GM10266 (cell line): ENCODE results near the gene FUT2.

Source experiments
- DNase-seq: peaks from one replicate; pipeline ENCODE4 v3.0.0; 2012; ENCODE audit errors: extremely low spot score
- TF ChIP-seq, protein P1 (sequence below): IDR thresholded peaks from 2 replicates; pipeline ENCODE4 v1.5.1; 2012; ENCODE audit warnings: mild to moderate bottlenecking, low read depth; ENCODE audit not compliant: control insufficient read depth, insufficient read depth; ENCODE audit errors: missing control alignments

Gene FUT2

DNA sequence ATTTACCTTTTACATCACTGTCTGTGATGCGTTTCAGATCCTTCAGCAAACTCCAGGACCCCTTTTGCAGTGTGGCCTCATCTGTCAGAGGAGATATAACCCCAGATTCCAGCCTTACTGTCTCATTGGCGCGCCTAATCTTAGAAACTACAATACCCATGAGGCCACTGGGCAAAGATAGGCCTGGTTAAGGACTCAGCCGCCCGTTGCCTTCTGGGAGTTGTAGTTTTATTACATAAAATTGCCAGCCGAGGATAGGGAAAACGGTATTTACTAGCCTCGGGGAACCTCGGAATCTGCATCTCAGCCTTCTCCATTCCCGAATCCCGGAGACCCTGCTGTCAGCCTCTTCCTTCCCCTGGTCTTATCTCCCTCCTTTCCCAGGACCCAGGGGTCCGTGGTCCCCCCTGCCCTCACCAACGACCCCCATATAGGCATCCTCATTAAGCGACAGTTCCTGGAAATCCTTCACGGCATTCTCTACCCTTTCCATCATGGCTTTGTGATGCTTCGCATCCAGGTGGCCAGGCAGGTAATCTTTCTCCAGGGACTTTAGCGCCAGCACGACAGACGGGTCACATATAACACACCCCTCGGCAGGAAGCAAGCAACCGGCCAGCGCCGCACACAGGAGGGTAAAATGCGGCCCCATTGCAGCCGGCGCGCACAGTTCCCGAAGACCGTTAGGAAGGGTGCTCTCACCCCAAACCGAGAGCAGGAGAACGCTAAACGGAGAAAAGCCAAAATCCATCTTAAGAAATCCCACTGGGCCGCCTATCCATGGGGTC lies 49.6 kb downstream of the FUT2 start:
- DNase-seq: peak; percentile 78
- TF ChIP-seq, protein P1, sequence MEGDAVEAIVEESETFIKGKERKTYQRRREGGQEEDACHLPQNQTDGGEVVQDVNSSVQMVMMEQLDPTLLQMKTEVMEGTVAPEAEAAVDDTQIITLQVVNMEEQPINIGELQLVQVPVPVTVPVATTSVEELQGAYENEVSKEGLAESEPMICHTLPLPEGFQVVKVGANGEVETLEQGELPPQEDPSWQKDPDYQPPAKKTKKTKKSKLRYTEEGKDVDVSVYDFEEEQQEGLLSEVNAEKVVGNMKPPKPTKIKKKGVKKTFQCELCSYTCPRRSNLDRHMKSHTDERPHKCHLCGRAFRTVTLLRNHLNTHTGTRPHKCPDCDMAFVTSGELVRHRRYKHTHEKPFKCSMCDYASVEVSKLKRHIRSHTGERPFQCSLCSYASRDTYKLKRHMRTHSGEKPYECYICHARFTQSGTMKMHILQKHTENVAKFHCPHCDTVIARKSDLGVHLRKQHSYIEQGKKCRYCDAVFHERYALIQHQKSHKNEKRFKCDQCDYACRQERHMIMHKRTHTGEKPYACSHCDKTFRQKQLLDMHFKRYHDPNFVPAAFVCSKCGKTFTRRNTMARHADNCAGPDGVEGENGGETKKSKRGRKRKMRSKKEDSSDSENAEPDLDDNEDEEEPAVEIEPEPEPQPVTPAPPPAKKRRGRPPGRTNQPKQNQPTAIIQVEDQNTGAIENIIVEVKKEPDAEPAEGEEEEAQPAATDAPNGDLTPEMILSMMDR: no peak

DNA sequence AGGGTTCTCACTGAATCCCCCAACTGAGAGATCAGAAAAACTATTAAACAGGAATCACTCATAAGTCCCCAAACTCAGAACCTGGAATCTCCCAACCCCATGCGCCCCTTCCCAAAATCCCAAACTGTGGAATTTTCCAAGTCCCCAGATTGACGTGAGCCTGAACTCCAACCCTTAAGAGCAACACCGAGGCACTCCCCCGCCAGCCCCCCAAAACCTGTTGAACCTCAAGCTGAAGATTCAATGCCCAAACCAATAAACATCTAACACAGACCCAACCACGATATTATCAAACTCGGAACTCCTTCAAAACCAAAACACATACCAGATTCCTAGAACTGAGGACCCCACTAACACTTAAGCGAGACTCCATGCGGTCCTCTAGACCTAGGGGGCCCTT lies 50.3 kb downstream of the FUT2 start:
- no peak for DNase-seq
- TF ChIP-seq, protein P1: no peak

DNA sequence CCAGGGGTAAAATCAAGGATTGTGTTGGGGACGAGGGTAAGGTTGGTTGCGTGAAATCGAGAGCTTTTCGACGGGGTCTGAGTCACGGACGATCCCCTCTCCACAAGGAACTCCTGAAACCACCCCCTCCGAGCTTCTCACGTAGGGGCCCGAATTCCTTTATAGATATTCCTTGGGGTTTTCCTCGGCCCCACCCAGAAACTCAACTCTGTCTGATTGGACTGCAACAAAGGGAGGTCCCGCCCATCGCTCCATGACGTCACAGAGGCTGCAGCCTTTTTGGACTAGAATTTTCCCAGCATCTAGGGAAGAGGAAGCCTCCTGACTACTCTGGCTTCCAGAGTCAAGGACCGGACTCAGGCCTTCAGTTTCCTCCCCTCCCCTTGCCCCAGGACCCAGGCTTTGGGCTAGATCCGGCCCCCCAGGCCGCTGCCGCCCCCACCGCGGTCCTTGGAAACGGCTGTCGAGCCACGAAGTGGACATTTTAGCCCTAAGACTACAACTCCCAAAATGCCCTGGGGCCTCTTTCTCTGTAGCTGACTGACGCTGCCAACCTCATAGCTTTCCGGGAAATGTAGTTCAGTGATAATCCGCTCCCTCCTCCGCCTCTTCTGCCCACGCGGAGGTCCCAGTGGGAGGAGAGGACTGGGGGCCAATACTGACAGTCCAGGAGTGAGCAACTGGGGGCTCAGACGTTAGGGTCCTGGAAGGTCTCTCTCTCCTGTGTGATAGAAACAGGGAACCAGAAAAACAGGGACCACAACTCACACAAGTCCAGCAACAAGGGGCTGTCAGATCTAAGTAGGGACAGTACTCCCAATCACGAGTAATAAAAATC lies 51.2 kb downstream of the FUT2 start, which contains the start of gene IZUMO1:
Gene IZUMO1 (minus strand): TSS at position 172 of the 838 bp plus-strand sequence. CDS start 1,050 bp downstream, outside the sequence.
- TF ChIP-seq, protein P1: no peak
- DNase-seq: peak; percentile 77

DNA sequence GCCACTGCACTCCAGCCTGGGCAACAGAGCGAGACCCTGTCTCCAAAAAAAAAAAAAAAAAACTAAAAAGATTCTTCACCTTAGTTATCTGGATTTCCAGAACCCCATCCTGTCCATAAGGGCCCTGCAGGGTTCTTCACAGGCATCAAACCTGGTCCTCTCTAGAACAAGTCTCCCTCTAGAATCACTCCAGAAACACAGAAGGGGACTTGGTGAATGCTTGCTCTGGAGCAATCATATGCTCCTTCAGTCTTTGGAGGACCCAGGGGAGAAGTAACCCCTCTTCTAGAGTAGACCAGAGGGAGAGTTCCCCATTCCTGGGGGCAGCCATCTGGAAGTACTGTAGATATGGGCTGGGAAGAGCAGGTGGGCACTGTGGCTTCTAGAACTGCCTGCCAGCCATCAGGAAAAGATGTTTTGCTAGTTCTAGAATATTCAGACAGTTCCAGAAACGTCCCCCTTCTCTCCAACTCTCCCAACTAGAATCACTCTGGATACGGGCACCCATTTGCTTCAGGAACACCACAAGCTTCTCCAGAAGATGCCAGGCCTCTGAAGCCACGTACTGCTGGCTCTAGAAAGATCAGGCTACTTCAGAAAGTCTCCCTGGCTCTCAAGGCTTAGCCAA lies 53.9 kb downstream of the FUT2 start:
- no peak for DNase-seq
- TF ChIP-seq, protein P1: no peak

DNA sequence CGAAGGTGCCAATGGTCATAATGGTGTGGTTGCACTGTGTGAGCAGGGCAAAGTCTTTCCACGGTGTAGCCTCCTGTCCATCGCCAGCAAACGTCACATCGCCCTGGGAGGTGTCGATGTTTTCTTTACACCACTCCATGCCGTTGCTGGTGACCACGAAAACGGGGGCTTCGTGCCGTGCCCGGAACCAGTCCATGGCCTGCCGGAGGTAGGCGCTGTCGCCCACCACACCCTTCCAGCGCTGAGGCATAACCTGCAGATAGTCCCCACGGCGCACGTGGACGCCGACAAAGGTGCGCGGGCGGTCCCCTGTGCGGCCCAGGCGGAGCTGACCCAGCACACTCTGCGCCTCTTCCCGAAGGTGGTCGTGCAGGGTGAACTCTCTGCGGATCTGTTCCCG lies 54.6 kb downstream of the FUT2 start:
- DNase-seq: no peak
- TF ChIP-seq, protein P1: no peak

DNA sequence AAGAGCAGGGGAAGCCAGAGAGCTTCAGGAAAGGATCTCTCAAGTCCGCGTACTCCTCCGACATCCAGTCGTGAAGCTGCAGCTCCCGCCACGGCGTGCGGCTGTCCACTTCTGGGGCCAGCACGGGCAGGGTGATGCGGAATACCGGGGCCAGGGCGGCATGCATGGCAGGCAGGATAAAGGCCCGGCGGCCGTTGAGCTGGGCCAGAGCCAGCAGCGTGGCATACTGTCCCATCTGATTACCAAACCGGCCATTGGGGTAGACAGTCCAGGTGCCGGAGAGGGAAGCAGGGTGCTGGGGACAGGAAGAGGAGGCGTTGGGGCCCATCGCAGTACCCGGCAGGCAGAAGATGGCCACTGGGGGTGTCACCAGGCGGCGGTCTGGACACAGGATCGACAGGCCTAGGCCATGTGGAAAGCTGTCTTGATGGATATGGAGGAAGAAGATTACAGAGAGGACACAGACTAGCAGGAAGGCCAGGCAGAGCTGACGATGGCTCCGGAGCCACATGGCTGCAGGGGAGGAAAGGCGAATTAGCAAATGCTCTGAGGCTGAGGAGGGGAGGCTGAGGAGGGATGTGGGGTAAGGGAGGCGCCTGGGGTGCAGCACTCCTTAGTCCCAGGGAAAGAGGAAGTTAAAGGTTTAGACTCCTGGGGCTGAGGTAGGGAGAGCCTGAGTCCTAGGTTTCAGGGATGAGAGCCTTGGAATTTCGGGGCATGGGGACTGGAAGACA lies 55.2 kb downstream of the FUT2 start:
- TF ChIP-seq, protein P1: no peak
- no peak for DNase-seq
